ENCODE measurements around the gene KHDRBS2.

DNA sequence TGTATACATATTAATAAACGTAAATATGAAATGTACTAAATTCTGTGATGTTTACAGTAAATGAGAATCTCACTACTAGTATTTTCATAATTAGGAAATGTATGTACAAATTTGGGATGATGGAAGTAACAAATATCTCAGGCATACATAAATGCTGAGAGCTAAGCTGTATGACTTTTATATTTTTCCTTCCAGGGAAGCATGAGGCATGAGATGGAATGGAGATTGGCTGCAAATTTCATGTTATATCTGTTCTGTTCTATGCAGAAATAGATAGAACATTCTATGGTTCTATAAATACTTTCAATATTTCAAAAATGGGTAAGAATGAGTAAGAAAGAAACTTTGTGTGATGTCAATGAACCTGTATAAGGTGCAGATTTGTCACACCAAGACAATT is 335.2 kb downstream of the KHDRBS2 start:
- TF ChIP-seq CTCF (conservative IDR thresholded peaks at IDR 0.05; ENCODE audit: low read depth, low read length) = no peak
- TF ChIP-seq POLR2A (IDR thresholded peaks at IDR 0.05; ENCODE audit: low read depth, low read length) = no peak

Measured in IMR-90 (cell line).